Stimulated activated CD4-positive, alpha-beta T cell treated with anti-CD3 and anti-CD28 coated beads, Interleukin-2, amount 100 ng/mL, for 48 hours (primary cell): Measurements from ENCODE around the gene CCDC149.

Experiments used
- DNase-seq, 2 donors: peaks; one replicate each; pipeline ENCODE4 v3.0.0-alpha.2; 2020

CCDC149 gene

GRCh38 chr4:24837781-24838180 lies 75.1 kb downstream of the CCDC149 start:
- no peak for DNase-seq

GRCh38 chr4:24837336-24837735 lies 75.5 kb downstream of the CCDC149 start:
- DNase-seq = no peak

GRCh38 chr4:24836661-24837242 lies 76.1 kb downstream of the CCDC149 start:
- DNase-seq = no peak

- no peak for DNase-seq
These were observed 77.1 kb downstream of the CCDC149 start for GRCh38 chr4:24835696-24836095.

GRCh38 chr4:24831637-24832036 lies 81.2 kb downstream of the CCDC149 start:
- DNase-seq = no peak

- DNase-seq = no peak
These were observed 88.1 kb downstream of the CCDC149 start for GRCh38 chr4:24824720-24825119.

- DNase-seq = no peak
These were observed 92.3 kb downstream of the CCDC149 start for GRCh38 chr4:24820541-24820940.

GRCh38 chr4:24816797-24817196 lies 96.0 kb downstream of the CCDC149 start:
- DNase-seq = no peak

- no peak for DNase-seq
These were observed 99.1 kb downstream of the CCDC149 start for GRCh38 chr4:24813732-24814131.

- no peak for DNase-seq
These were observed 101.8 kb downstream of the CCDC149 start for GRCh38 chr4:24810871-24811631.

- no peak for DNase-seq
These were observed 102.9 kb downstream of the CCDC149 start for GRCh38 chr4:24809815-24810405.

GRCh38 chr4:24809376-24809775 lies 103.5 kb downstream of the CCDC149 start:
- DNase-seq = no peak

- no peak for DNase-seq
These were observed 103.9 kb downstream of the CCDC149 start for GRCh38 chr4:24808955-24809354.

GRCh38 chr4:24808261-24808660 lies 104.6 kb downstream of the CCDC149 start:
- DNase-seq = no peak

- no peak for DNase-seq
These were observed 105.2 kb downstream of the CCDC149 start for GRCh38 chr4:24807611-24808010.

GRCh38 chr4:24806206-24806990 lies 106.4 kb downstream of the CCDC149 start:
- DNase-seq = no peak

GRCh38 chr4:24805566-24805965 lies 107.3 kb downstream of the CCDC149 start:
- no peak for DNase-seq

GRCh38 chr4:24805067-24805466 lies 107.8 kb downstream of the CCDC149 start:
- DNase-seq = no peak

- DNase-seq = no peak
These were observed 110.2 kb downstream of the CCDC149 start for GRCh38 chr4:24802648-24803047.

GRCh38 chr4:24801136-24801855 lies 111.5 kb downstream of the CCDC149 start:
- DNase-seq = no peak

GRCh38 chr4:24800325-24800895 lies 112.4 kb downstream of the CCDC149 start:
- DNase-seq = no peak

- no peak for DNase-seq
These were observed 113.1 kb downstream of the CCDC149 start for GRCh38 chr4:24799544-24800324.
